K562 (cell line): ENCODE measurements around the gene CLIC5.

Experiments used
- ASH1L ChIP-seq: fragments of 450-650 bp; IDR thresholded peaks from 2 replicates; pipeline ENCODE4 v1.6.1; 2018; ENCODE audit warnings: borderline replicate concordance, mild to moderate bottlenecking, low read depth; ENCODE audit not compliant: partially characterized antibody
- CBX2 ChIP-seq: fragments of 200-600 bp; sonication (generic); IDR thresholded peaks from one replicate; pipeline ENCODE4 v1.6.1; 2012; ENCODE audit warnings: mild to moderate bottlenecking, low read length, inconsistent platforms; ENCODE audit not compliant: insufficient read depth, poor library complexity, severe bottlenecking
- CTCF ChIP-seq, 3 experiments: IDR thresholded peaks in 2 of 3; conservative IDR thresholded peaks in 1 of 3; 2 replicates each; pipeline ENCODE4 v1.5.1; 2011 to 2012; ENCODE audit warnings: low read length in 3 of 3, mild to moderate bottlenecking in 3 of 3, control low read depth in 2 of 3, improper control_type of control experiment in 1 of 3, inconsistent platforms in 1 of 3, low read depth in 1 of 3, mixed read lengths in 1 of 3, moderate library complexity in 1 of 3; ENCODE audit not compliant: insufficient read depth in 2 of 3
- GTF2A2 ChIP-seq: IDR thresholded peaks from 2 replicates; pipeline ENCODE4 v1.6.1; 2016; ENCODE audit warnings: mild to moderate bottlenecking, missing genetic modification characterization, missing compliant biosample characterization
- PKNOX1 ChIP-seq: fragments of 450-650 bp; IDR thresholded peaks from 2 replicates; pipeline ENCODE4 v1.6.1; 2016
- REST ChIP-seq, 2 experiments: fragments of 450-650 bp; formaldehyde crosslinking in 1 of 2; IDR thresholded peaks; 2 replicates each; pipeline versions ENCODE4 v1.4.0 to v1.6.1; 2014 to 2020; ENCODE audit warnings: mild to moderate bottlenecking in 2 of 2, borderline replicate concordance in 1 of 2, low read depth in 1 of 2
- ZNF174 ChIP-seq: fragments of 250-450 bp; sonication (Bioruptor Pico); IDR thresholded peaks from 2 replicates; pipeline ENCODE4 v1.4.0; 2020; ENCODE audit warnings: mild to moderate bottlenecking

- TF ChIP-seq CBX2 = no peak
- no peak for TF ChIP-seq CTCF (IDR thresholded peaks at IDR 0.05 in 2 of 3, conservative IDR thresholded peaks at IDR 0.05 in 1 of 3; ENCODE audit: insufficient read depth in 2 of 3, low read depth in 1 of 3, low read length in 3 of 3)
- no peak for TF ChIP-seq GTF2A2 (tag)
- no peak for TF ChIP-seq ZNF174 (CRISPR knock-in tag)
- TF ChIP-seq ASH1L = no peak
- TF ChIP-seq REST (IDR thresholded peaks at IDR 0.05; ENCODE audit: borderline replicate concordance) = no peak
- TF ChIP-seq REST (CRISPR knock-in tag; IDR thresholded peaks at IDR 0.05; ENCODE audit: low read depth) = no peak
- TF ChIP-seq PKNOX1 = no peak
Observed at GRCh38 chr6:46062312-46062711, 46.7 kb upstream of the CLIC5 start.
